Muscle of arm (tissue), 14 donors: ENCODE measurements around the gene SP6. TPM values are rescaled to one million over a fixed set of nuclear protein-coding genes. Genes with fewer than 3 reads are reported as not detected.

Experiments
- DNase-seq: peaks from one replicate; pipeline ENCODE4 v3.0.0-alpha.2; 2013
- long read RNA-seq, 11 donors: transcript quantifications; one replicate each; lab custom pipeline, GENCODE V29; 2026
- polyA plus RNA-seq, 12 donors: library from polyadenylated mRNA; unstranded; fragments of 120-200 nt; gene quantifications; one replicate each; pipeline ENCODE4 v1.2.1, GENCODE V29; 2013; ENCODE audit not compliant: insufficient read length in 12 of 12

The SP6 gene
- polyA plus RNA-seq = 1 to 10 TPM in 7 of 12 donors, under 1 TPM in 4, not detected in 1; 0.61 to 8.9 (median 1.5) TPM
- long read RNA-seq, donor 1, partial matches to known transcripts = 0 of 2 reads
- long read RNA-seq, donor 1, other reads (novel, unspliced or antisense) = 0 of 2 reads
- long read RNA-seq, donor 2 = 0 reads
- long read RNA-seq, donor 3 = 0 reads
- long read RNA-seq, donor 4 = 0 reads
- long read RNA-seq, donor 5 = 0 reads
- long read RNA-seq, donor 6, partial matches to known transcripts = 0 of 1 reads
- long read RNA-seq, donor 6, other reads (novel, unspliced or antisense) = 0 of 1 reads
- long read RNA-seq, donor 7 = 0 reads
- long read RNA-seq, donor 8 = 0 reads
- long read RNA-seq, donor 9, partial matches to known transcripts = 0 of 2 reads
- long read RNA-seq, donor 9, other reads (novel, unspliced or antisense) = 0 of 2 reads
- long read RNA-seq, donor 10 = 0 reads
- long read RNA-seq, donor 11 = 0 reads

- no peak for DNase-seq
Observed at GRCh38 chr17:47850692-47851573, at the start of gene SP6. TSS of gene SP6 (minus strand) at chr17:47851163. CDS start at chr17:47848429, 2,734 bp downstream.

DNA sequence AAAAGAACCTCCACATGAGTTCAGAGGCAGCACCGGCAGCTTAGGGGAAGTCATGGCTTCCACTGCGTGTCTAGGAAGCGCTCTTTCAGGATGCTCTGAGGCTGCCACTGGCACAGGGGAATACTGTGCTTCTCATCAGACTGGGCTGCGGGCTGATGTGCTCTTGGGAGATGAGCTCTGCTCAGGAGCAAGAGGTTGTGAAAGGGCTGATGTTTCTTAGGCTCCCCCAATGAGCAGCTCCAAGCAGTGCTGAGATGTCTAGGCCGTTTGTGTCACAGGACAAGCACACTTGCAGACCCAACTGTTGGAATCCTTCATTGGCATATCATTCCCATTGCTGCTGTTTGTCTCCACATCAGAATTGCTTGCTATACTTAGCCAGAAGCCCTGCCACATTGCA, 48.7 kb upstream of the SP6 start:
- no peak for DNase-seq

GRCh38 chr17:47898241-47898640, 47.3 kb upstream of the SP6 start:
- no peak for DNase-seq

DNA sequence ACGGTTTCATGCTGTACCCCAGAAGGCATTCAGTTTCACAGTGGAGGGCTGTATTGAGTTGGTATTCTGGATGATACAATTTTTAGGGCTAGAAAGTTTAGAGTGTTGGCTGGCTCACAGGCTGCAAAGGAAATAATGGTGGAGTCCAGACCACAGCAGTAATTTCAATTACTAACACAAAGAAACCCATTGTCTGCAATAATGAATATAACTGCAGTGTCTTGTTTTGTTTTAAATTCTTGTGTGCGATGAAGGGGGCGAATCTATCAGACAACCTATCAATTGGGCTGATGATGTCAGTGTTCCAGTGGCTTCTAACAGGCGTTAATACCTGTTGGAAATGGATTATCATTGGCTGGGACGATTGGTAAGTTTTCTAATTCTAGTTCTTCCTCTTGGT, 46.6 kb upstream of the SP6 start:
- DNase-seq = no peak

DNA sequence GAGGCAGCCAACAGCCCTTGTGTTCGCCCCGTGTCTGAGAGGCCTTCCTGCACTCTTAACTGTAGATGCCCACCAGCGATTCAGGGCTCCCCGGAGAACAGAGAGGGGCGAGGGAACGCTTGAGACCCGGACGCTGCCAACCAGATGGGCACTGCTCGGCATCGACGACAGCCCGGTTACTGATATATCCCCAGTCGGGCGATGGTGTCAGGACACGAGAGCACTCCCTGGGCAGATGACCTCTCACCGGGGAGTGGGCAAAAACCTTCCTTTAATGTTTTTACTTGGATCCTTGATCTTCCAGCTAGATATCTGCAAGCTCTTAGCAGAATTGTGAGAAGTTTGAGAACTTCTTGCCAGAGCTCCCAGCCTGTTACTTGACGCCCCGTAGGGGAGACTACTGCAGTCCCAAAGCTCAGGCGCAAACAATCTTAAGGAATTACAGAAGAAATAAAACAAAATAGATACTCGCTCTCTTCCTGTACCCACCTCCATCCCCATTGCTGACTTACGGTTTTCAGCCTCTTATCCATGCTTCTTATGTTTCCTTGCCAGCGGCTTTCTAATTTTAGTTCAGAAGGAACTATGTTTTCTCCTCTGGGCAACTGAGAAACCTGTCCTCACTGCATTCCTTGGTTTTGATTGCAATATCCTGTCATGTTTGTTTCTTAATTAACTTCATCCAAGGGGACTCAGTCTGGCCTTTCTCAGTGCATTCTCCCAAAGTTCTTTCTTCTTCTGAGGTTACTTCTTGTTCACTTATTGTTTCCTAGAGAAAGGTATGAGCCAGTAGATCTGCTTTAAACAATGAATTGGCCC, 45.9 kb upstream of the SP6 start:
- DNase-seq = no peak

DNA sequence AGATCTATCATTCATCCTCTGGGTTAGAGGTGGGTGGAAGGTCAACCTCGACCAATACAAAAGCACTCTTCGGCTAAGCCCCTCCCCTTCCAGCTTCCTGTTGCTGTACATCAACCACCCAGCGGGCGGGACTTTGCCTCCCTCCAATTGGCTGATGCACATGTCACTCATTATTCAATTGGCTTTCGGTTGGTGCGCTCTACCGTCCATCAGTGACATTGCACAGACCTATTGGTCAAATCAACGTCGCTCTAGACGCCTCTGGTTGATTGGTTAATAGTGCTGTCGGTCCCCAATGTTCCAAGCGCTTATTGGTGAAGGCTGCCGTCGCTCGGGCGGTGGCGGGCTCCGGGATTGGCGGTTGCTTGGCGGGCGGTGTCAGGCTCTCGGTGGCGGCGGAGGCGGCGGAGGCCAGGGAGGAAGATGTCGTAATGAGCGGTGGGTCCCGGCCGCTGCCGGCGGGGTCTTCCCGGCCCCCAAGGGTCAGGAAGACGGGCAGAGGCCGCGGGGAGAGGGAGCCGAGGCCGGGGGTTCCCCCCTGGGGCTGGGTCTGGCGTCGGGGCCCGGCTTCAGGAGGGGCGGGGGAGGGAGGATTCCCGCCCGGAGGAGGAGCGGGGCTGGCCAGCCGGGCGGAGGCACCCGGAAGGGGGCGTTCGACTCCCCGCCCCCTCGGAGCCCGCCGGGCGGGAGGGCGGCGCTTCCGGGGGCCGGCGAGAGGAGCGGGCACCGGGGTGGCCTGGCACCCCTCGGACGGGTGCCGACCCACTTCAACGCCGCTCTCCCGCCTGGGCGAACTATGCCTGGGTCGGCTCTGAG, 45.1 kb upstream of the SP6 start, which contains the start of gene SP2:
Gene SP2, plus strand, starts transcription at position 381 of the 816 bp plus-strand sequence. Its CDS starts 51 bp downstream, at position 432.
- peak; percentile 100 for DNase-seq

- DNase-seq = no peak
Observed at GRCh38 chr17:47895347-47895855, 44.4 kb upstream of the SP6 start.

GRCh38 chr17:47894498-47895346, 43.8 kb upstream of the SP6 start:
- no peak for DNase-seq

GRCh38 chr17:47891545-47892088, 40.7 kb upstream of the SP6 start:
- DNase-seq = no peak

- peak; percentile 79 for DNase-seq
Observed at GRCh38 chr17:47889734-47890529, 39.0 kb upstream of the SP6 start.

GRCh38 chr17:47888293-47888692, 37.3 kb upstream of the SP6 start:
- DNase-seq = no peak

- no peak for DNase-seq
Observed at GRCh38 chr17:47884905-47885730, 34.2 kb upstream of the SP6 start.

- DNase-seq = no peak
Observed at GRCh38 chr17:47884427-47884740, 33.4 kb upstream of the SP6 start.

DNA sequence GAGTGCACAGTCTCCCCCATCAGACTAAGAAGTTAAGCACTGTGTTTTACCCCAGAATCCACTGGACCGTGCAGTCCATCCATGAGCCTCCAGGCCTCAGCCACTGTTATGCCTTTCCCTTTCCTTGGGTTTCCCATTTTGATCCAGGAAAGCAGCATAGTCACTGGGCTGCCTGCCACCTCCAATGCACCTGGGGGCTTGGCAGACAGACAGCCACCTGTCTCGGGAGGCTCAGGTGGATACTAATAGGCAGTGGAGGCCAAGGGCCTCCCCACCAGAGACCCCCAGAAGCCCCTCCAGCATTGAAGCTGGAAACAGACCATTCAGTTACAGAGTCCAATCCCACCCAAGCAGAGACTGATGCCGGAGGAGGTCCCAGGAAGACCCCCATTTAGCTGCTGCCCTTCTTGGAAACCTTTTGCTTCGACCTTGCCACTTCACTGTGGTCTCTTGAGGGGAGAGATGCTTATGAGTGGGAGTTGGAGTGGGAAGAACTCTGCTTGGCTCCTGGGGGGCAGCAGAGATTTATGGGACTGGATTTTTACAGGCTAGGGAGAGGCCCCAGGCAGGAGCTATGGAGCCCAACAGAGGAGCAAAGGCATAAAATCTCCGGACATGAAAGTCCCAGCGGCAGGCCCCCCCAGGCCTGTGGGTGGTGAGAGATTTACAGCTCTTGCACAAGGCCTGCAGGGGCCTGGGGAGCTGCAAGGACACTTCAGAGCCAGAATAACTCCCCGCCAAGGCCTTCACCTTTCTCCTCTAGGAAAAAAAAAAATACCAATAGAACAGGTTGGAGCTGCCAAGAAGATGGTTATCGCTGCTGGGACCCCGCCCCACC, 32.8 kb upstream of the SP6 start:
- DNase-seq = no peak

GRCh38 chr17:47882695-47883588, 32.0 kb upstream of the SP6 start:
- DNase-seq = no peak

DNA sequence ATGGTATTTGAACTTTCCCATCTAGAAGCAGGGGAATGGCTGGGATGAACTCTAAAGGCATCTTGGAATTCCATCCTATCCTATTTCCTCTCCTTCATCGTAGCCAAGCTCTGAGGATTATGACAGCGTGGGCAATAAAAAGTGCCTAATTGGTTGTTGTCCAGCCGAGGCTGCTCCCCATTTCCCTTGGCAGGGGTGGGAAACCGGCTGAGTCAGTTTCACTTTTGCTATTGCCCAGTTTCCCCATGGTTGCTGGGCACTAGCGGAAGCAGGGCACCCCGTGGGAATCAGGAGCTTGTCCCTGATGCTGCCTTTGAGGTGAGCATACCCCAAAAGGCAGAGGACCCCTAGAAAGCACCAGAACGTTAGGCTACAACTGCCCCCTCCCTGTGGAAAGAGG, 31.3 kb upstream of the SP6 start:
- no peak for DNase-seq
